DLD1 (cell line): ENCODE results near the gene GRIN3B.

Source experiments
- in situ Hi-C: cut with HindIII; loops from 2 replicates; pipeline ENCODE4 v1.10.0; 2017; ENCODE audit warnings: low sequenced_read_pairs

GRIN3B gene

DNA sequence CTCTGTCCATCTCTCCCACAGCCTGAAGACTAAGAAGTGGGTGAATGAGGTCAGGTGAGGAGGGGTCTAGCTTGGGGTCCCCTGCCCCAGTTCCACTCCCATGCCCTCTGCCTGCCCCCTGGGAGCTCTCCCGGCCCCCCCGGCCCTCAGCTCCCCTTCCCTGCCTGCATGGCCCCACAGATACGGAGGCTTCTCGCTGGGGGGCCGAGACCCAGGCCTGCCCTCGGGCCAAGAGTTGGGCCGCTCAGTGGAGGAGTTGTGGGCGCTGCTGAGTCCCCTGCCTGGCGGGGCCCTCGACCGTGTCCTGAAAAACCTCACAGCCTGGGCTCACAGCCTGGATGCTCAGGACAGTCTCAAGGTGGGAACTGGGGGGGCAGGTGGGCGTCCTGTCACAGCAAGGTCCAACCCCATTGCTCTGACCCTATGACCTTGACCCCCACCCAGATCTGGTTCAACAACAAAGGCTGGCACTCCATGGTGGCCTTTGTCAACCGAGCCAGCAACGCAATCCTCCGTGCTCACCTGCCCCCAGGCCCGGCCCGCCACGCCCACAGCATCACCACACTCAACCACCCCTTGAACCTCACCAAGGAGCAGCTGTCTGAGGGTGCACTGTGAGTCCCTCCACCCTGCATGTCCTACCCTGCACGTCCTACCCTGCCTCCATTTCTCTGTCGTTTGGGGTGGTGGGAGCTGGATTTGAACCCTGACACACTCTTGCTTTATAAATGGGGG, 55.8 kb downstream of the GRIN3B start:
- in situ Hi-C loops, result no loop called here

DNA sequence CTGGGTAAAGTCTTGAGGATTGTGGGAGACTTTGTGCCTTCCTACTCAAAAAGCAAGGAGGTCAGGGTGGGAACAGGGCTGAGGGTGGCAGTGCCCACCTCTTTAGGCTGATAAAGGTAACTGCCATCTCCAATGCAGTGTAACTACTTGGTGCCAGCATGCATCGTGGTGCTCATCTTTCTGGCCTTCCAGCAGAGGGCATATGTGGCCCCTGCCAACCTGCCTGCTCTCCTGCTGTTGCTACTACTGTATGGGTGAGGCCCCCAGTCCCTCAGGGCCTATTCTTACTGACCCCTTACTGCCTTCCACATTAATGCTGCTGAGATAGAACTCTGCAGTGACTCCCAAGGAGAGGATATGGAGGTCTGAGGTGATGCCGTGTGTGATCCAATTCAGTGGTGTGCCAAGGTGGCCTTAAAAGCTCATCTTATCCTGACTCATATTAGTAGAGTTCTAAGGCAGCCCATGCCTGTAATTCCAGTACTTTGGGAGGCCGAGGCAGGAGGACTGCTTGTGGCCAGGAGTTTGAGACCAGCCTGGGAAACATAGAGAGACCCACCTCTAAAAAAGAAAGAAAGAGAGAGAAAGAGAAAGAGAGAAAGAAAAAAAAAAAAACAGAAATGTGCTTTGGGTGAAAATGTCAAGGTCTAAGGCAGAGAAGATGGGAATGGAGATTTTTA, 57.1 kb downstream of the GRIN3B start:
- in situ Hi-C loops, result no loop called here

DNA sequence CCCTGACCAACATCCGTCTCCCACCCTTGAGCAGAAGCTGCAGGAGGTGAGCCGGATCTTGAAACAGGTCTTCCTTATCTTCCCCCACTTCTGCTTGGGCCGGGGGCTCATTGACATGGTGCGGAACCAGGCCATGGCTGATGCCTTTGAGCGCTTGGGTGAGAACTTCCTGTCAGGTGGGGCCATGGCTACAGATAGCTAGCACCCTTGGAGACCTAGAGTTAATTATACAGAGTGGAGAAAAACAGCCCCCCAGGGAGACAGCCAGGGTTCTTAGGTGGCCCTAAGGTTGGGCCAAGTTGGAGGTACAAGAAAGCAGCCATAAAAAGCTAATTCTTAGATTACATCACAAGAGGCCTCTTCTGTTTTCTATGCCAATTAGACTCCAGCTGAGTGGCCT, 57.9 kb downstream of the GRIN3B start:
- in situ Hi-C loops, result no loop called here
